ENCODE data around the gene ALKBH4.
A peak's percentile ranks its signal among the peaks of the same experiment; 100 is the strongest.
"Not testable (repeated sequence)": the region's sequence is repeated elsewhere in the genome, so short reads cannot be mapped to it uniquely, and the experiment has no call there.

The ALKBH4 gene, protein sequence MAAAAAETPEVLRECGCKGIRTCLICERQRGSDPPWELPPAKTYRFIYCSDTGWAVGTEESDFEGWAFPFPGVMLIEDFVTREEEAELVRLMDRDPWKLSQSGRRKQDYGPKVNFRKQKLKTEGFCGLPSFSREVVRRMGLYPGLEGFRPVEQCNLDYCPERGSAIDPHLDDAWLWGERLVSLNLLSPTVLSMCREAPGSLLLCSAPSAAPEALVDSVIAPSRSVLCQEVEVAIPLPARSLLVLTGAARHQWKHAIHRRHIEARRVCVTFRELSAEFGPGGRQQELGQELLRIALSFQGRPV

DNA sequence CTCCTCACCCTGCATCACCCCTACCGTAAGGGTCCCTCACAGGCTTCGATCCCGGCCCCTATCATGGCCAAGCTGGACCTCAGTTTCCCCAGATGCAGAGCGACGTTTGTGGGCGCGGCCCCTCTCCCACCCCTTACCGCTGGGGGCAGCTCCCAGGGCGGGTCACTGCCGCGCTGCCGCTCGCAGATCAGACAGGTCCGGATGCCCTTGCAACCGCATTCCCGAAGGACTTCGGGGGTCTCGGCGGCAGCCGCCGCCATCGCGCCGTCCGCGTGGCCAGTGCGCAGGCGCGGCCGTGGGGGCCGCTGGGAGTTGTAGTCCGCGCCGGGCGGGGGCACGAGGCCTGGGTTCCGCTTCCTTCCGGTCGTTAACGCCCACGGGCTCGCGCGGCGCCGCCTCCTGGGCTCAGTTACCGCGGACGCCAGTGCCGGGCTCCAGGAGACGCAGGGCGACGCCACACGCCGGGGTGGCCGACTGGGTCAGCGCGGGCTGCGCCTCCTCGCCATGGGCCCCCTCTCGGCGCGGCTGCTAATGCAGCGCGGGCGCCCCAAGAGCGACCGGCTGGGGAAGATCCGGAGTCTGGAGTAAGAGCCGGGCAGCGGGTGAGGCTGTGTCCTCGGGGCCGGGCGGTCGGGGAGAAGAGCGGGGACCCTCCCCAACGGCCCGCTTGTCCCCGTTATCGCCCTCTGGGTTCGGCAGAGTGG is at the start of gene ALKBH4, which contains the start of gene LRWD1:
Gene ALKBH4, minus strand, starts transcription at position 287 of the 704 bp plus-strand sequence. Its CDS starts 27 bp downstream, at position 260.
Gene LRWD1, plus strand, starts transcription at position 408 of the 704 bp plus-strand sequence. Its CDS starts 97 bp downstream, at position 505.
- peak; percentile 100 for DNase-seq (ENCODE audit: low spot score)

DNA sequence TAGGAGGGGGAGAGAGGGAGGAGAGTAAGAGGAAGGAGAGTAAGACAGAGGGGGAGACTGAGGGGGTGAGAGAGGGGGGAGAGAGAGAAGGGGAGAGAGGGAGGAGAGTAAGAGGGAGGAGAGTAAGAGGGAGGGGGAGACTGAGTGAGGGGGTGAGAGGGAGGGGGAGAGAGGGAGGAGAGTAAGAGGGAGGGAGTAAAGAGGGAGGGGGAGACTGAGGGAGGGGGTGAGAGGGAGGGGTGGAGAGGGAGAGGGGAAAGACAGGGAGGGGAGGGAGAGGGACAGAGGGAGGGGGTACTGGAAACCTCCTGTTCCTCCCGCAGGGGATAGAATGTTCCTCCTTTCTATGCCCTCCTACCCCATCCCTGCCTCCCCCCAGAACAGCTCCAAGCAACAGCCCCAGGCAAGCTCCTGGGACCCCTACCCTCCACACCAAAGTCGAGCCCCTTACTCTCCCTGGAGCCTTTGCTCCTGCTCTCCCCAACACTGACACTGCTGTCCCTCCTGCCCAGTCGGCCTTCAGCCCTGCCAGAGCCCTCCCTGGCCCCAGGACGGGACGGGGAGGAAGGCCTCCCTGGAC is 48.1 kb upstream of the ALKBH4 start:
- DNase-seq (ENCODE audit: low spot score) = not testable (repeated sequence)

DNA sequence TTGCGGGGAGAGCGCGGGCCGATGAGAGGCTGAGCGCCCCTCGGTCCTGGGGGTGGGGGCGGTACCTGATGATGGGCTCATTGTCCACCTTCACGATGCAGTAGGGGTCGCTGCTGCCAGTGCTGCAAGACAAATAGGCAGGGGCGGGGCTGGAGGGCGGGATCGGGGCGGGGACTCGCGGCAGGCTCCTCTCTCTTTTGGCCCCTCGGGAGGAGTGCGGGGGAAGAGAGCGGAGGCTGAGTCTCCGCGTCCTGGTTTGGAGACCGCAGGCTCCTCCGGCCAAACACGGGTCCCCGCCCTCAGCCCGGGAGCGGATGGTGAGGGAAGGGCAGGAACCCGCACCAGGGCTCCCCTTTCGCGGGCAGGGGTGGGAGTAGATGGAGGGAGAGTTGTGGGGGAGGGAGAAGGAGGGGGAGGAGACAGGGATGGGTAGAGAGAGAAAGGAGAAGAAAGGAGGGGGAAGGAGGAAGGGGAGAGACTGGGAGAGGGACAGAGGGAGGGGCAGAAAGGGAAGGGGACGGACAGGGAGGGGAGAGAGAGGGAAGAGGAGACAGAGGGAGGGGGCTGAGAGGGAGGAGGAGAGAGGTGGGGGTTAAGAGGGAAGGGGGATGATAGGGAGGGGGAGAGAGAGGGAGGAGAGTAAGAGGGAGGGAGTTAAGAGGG is 47.3 kb upstream of the ALKBH4 start:
- not testable (repeated sequence) for DNase-seq (ENCODE audit: low spot score)

DNA sequence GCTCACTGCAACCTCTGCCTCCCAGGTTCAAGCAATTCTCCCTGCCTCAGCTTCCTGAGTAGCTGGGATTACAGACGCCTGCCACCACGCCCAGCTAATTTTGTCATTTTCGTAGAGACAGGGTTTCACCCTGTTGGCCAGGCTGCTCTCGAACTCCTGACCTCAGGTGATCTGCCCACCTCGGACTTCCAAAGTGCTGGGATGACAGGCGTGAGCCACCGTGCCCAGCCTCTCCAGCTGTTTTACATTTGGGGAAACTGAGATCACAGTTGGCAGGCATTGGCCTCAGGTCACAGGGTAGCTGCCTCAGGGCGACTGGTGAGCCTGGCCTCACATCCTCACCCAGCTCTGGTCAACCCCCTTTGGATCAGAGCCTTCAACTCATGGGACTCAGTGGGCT is 45.9 kb upstream of the ALKBH4 start:
- not testable (repeated sequence) for DNase-seq (ENCODE audit: low spot score)

DNA sequence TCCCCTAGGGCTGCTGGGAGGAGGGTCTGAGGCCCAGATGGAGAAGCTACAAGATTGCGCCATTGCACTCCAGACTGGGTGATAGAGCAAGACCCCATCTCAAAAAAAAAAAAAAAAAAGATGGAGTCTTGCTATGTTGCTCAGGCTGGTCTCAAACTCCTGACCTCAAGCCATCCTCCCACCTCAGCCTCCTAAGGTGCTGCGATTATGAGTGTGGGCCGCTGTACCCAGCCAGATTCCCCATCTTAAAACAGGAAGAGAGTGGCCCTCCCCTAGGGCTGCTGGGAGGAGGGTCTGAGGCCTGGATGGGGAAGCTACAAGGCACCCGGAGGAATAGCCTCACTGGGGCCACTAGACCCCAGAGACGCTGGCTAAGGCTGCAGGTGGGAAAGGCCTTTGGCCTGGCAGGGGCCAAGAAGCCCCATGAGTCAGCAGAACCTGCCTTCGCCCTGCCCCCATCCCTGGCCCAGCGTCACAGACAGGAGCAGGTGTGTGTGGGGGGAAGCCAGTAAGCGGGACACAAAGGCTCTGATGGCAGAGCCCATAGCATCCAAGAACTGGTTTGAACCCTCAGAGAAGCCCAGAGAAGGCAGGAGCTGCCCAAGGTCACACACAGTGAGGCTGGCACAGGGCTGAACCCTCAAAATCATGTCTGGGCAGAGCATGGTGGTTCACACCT is 42.9 kb upstream of the ALKBH4 start:
- not testable (repeated sequence) for DNase-seq (ENCODE audit: low spot score)

DNA sequence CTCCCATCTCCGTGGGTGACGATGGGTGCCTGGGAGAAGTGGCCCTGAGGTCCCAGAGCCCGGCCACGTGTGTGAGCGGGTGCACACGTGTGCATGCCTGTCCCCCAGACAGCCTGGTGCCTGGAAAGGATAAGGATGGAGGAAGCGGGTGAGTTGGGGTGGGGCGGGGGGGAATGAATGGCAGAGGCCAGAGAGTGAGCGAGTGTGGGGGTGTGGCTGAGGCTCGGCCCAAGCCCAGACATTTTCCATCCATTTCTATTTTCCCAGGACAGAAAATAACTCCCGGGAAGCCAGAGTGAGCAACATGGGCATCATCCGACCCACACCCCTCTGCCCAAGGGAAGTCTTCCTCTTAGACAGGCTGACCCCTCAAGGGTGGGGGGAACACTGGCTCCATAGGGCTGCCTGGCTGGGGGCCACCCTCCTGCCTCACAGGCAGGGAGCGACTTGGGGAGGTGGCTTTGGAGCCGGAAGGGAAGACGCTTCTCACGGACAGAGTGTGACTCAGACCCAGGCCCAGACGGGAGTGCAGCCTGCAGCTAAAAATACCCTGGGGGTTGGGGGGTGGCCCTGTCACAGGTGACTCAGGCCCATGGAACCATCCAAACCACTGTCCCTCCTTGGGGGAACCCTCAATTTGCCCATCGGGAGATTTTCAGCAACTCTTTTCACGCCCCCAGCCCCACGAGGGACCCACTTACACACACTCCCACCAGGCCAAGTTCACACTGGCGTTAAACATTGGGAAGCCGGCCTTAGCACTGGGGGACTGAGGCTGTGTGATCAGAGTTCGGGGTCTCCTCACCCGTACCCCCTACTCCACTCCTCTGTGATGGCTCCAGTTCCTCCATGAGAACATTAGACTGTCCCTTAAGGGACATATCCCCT is 40.9 kb upstream of the ALKBH4 start:
- DNase-seq (ENCODE audit: low spot score) = not testable (repeated sequence)

DNA sequence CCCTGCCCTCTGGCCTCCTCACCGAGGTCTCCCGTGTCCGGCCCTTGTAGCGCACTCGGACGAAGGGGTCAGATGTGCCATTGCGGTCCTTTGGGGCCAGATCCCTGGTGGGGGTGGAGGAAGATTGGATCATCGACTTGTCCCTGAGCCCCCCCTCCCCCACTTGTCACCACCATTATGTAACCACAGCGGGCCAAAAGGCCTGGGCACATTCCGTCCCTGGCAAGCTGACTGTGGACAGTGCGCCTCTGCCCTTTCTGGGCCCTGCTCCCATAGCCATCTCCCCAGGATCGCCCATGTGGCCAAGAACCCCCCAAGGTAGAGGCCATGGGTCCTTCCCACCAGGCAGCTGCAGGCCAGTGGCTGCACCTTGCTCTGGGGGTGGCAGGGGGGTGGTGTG is 38.5 kb upstream of the ALKBH4 start:
- DNase-seq (ENCODE audit: low spot score) = not testable (repeated sequence)

DNA sequence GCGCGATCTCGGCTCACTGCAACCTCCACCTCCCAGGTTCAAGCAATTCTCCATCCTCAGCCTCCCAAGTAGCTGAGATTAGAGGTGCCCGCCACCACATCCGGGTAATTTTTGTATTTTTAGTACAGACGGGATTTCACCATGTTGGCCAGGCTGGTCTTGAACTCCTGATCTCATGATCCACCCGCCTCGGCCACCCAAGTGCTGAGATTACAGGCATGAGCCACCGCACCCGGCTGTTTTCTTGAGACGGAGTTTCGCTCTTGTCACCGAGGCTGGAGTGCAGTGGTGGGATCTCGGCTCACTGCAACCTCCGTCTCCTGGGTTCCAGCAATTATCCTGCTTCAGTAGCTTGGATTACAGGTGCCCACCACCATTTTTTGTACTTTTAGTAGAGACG is 33.7 kb upstream of the ALKBH4 start:
- DNase-seq (ENCODE audit: low spot score) = not testable (repeated sequence)

DNA sequence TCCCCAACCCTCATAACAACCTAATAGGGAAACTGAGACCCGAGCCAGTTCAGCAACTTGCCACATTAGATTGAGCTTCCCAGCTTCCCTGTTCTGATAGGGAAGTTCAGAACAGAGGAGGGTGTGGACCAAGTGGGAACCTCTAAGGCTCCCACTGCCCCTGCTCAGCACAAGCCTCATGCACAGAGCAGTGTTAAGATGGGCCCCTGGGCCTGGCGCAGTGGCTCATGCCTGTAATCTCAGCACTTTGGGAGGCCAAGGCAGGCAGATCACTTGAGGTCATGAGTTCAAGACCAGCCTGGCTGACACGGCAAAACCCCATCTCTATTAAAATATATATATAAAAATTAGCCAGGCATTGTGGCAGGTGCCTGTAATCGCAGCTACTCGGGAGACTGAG is 32.6 kb upstream of the ALKBH4 start:
- not testable (repeated sequence) for DNase-seq (ENCODE audit: low spot score)

DNA sequence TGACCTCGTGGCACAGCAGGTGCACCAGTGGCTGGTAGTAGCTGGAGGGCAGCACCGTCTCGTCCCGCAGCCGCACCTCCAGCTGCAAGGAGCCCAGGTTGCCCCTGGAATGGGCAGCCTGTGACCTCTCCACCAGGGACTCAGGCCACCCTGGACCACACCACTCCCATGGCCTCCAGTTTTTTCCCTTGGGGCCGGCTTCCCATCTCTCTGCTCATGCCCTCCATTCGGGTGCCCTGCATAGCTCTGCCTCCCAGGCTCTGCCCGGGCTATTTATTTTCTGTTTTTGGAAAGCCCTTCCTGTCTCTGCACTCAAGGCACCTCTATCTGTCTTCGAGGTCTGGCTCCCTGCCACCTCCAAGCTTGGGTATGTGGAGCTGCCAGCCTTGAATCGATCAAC is 32.2 kb upstream of the ALKBH4 start:
- DNase-seq (ENCODE audit: low spot score) = not testable (repeated sequence)

DNA sequence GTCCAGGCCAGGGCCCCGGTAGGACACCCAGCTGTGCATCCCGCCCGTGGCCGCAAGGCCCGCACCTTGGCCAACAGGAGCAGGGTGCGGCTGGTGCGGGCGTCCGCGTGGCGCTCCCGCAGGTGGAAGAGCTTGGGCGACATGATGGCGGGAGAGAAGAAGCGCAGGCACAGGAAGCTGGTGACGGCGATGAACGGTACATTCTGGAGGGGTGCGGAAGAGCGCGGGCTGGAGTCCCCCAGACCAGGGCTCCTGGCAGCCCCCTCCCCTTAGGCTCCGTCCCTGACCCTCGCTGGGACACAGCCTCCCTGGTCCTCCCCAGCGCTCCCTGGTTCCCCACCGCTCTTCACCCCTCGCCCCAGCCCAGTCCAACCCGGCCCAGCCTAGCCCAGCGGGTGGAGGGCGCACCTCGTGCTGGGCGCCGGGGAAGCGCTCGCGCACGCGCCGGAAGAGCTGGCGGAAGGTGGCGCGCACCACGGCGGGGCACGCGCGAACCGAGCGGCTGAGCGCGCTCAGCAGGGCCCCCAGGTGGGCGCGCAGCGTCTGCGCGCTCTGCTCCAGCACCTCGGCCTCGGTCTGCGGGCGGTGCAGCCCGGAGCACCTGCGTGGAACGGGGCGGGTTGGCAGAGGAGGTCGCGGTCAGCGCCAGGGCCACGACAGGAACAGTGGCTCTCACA is 29.9 kb upstream of the ALKBH4 start:
- not testable (repeated sequence) for DNase-seq (ENCODE audit: low spot score)

DNA sequence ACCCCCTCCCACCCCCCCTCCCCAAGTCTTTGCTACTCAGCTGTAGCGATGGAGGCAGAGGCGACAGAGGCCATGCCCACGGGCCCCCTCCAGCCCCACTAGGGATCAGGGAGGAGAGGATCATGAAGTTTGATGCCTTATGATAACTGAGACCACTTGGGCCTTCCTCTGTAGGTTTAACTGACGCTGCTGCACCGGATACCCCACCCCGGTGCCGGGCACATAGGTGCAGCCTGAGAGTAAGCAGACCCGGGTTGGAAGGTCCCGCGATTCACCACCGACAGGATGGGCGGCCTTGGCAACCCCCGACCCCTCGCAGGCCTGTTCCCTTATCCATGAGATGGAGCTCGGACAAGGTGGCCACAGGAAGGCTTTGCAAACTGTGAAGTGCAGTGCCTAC is 29.4 kb upstream of the ALKBH4 start:
- not testable (repeated sequence) for DNase-seq (ENCODE audit: low spot score)

DNA sequence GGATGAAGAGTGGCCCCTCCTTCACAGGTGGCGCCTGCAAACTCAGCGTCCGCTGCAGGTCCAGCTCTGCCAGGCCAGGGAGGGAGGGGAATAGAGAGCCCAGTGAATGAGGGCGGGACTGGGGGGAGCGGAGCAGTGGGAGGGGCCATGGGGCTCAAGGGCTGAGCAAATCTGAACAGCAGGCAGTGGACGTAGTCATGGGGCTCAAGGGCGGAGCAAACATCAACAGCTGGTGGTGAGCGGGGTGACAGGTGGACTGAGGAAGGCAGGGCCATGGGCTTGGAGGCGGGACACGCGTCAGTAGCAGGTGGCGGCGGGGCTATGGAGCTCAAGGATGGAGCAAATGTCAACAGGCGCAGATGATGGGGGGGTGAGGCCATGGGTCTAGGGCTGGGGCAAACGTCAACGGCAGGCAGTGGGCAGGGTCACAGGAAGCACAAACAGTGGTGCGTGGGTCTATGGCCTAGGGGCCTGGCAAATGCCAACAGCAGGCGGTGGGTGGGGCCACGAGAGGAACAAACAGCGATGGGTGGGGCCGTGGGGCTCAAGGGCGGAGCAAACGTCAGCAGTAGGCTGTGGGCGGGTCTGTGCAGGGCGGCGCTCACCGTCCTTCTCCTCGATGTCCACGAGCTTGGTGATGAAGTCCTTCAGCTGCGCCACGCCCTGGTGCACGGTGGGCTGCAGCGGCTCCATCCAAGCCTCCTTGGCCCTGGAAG is 28.7 kb upstream of the ALKBH4 start:
- not testable (repeated sequence) for DNase-seq (ENCODE audit: low spot score)

DNA sequence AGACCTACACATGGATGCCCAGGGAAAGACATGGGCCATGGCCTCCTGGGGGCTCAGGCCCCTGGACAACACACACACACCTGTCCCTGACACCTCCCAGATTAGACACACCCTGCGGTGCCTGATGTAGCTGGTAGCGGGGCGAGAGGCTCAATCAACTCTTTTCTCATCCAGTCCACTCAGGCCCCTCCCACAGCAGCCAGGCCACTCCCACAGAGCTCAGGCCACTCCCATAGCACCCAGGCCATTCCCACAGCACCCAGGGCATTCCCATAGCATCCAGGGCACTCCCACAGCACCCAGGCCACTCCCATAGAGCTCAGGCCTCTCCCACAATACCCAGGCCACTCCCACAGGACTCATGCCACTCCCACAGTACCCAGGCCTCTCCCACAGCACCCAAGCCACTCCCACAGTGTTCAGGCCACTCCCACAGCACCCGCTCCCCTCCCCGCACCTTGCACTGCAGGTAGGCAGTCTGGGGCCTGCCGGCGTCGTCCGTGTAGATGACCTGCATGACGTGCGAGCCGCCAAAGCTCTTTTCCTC is 25.9 kb upstream of the ALKBH4 start:
- DNase-seq (ENCODE audit: low spot score) = not testable (repeated sequence)

DNA sequence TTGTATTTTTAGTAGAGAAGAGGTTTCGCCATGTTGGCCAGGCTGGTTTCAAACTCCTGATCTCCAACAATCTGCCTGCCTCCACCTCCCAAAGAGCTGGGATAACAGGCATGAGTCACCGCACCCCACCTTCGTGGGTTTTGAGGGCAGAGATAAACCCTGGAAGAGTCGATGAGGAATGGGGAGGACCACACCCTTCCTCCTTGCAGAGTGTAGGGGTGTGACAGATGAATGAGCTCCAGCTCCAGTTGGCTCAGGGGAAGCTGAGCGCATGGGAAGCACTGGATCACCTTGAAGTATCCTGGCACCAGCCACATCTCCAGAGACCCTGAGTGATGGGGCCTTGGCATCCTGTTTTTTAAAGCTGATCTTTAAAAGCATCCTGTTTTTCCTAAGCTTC is 19.7 kb upstream of the ALKBH4 start:
- DNase-seq (ENCODE audit: low spot score) = not testable (repeated sequence)

DNA sequence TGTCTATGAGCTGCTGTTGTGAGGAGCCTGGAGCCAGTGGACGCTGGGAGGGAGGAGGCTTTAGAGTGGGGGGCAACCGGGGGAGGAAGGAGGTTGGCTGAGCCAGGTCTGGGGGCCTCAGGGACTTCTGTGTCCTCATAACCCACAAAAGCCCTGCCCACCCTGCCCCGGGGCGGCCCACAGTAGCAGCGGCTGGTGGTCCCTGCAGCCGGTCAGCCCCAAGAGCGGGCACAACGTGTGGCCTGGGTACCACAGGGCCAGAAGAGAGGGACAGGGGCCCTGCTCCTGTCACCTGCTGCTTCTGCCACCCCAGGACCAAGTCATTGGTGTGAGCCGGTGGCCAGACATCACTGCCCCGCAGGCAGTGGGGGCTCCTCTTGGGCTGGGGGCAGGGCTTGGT is 17.3 kb upstream of the ALKBH4 start:
- not testable (repeated sequence) for DNase-seq (ENCODE audit: low spot score)

DNA sequence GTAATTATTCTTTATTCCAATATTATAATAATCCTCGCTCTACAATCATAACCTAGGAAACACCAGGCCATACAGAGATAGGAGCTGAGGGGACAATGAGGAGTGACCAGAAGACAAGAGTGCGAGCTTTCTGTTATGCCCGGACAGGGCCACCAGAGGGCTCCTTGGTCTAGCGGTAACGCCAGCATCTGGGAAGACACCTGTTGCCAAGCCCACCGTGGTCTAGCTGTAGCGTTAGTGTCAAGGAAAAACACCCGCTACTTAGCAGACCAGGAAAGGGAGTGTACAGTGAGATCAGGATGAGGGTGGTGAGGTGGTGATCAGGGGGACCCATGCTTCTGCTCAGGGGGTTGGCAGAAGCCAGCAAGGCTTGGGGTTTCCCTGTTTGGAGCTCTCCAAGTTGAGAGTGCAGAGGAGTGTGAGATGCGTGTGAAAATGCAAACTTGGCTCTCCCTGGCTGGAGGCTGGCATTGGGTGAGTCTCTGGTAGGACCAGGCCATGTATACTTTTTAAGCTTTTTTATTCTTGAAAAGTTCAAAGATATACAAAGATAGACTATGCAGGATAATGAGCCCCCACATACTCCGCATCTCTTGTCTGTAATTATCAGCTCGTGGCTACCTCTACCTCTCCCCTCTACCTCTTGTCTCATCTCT is 15.4 kb upstream of the ALKBH4 start:
- DNase-seq (ENCODE audit: low spot score) = not testable (repeated sequence)

DNA sequence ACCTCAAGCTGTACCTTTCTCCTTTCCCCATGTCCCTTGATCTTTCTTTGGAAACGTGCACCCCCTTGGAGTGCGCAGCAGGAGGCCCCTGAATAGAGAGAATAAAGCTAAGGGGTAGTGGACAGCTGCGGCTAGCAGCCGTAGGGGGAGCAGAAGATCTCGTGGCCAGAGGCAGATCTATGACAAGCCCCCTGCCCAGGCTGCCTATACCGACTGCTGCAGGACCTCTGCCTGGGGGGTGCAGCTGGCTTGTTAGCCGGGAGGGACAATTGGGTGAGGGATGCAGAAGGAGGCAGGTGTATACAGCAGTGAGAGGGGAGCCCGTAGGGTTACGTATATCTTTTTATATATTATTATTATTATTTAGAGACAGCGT is 14.5 kb upstream of the ALKBH4 start:
- not testable (repeated sequence) for DNase-seq (ENCODE audit: low spot score)
